Measurements from ENCODE around the gene ZNF408.

ZNF408 gene

DNA sequence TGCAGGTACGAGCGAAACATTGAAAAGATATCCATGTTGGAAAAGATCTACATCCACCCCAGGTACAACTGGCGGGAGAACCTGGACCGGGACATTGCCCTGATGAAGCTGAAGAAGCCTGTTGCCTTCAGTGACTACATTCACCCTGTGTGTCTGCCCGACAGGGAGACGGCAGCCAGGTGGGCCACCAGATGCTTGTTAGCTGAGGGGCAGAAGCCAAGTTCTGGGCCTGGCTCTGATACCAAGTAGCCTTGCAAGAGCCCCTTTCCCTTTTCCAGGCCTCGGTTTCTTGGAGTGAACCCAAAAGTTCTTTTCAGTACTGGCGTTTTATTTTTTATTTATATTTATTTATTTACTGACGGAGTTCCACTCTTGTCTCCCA is 27.8 kb downstream of the ZNF408 start:
- no peak for DNase-seq (ENCODE audit: low read depth)
- no peak overlapping the region for H3K4me3 ChIP-seq (ENCODE audit: low read length)
- TF ChIP-seq, protein P1, sequence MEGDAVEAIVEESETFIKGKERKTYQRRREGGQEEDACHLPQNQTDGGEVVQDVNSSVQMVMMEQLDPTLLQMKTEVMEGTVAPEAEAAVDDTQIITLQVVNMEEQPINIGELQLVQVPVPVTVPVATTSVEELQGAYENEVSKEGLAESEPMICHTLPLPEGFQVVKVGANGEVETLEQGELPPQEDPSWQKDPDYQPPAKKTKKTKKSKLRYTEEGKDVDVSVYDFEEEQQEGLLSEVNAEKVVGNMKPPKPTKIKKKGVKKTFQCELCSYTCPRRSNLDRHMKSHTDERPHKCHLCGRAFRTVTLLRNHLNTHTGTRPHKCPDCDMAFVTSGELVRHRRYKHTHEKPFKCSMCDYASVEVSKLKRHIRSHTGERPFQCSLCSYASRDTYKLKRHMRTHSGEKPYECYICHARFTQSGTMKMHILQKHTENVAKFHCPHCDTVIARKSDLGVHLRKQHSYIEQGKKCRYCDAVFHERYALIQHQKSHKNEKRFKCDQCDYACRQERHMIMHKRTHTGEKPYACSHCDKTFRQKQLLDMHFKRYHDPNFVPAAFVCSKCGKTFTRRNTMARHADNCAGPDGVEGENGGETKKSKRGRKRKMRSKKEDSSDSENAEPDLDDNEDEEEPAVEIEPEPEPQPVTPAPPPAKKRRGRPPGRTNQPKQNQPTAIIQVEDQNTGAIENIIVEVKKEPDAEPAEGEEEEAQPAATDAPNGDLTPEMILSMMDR (conservative IDR thresholded peaks at IDR 0.05; ENCODE audit: low read length): no peak

DNA sequence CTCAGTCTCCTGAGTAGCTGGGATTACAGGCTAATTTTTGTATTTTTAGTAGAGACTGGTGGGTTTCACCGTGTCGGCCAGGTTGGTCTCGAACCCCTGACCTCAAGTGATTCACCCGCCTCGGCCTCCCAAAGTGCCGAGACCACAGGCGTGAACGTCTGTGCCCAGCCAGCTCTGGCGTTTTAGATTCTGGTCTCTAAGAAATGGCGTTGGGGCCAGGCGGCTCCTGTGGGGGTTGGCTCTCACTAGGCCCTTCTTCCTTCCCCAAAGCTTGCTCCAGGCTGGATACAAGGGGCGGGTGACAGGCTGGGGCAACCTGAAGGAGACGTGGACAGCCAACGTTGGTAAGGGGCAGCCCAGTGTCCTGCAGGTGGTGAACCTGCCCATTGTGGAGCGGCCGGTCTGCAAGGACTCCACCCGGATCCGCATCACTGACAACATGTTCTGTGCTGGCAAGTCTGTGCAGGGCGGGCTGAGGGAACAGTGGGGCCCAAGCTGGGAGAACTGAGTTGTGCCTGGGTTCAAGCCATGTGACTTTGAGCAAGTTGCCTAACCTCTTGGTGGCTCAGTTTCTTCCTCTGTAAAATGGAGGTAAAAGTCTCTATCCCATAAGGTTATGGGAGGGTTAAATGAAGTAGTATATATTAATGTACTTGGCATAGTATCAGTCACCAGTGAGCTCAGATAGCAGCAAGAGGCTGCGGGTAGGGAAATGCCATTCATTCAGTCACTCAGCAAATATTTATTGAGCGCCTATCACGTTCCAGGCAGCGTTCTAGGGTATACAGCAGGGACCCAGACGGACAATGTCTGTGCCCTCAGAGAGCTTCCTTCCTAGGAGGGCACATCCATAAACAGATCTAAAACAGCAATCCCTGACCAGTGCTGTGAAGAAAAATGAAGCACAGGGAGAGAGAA is 28.5 kb downstream of the ZNF408 start:
- TF ChIP-seq, protein P1 (conservative IDR thresholded peaks at IDR 0.05; ENCODE audit: low read length): no peak
- DNase-seq (ENCODE audit: low read depth): no peak
- H3K4me3 ChIP-seq (ENCODE audit: low read length): no peak overlapping the region

DNA sequence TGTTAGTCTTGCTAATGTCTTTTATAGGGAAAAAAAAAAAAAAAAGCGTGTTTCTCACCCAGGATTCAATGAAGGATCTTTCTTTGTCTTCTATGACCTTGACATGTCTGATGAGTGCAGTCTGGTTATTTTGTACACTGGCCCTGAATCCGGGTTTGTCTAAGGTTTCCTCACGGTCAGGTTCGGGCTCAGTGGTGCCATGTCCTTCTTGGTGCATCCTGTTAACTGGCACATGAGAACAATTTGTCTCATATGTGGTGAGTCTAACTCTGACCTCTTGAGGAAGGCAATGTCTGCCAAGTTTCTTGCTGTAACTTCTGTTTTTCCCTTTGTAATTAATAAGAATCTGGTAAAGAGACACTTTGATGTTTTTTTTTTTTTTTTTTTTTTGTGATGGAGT is 30.7 kb downstream of the ZNF408 start:
- no peak for DNase-seq (ENCODE audit: low read depth)
- H3K4me3 ChIP-seq (ENCODE audit: low read length): no peak overlapping the region
- TF ChIP-seq, protein P1 (conservative IDR thresholded peaks at IDR 0.05; ENCODE audit: low read length): no peak

DNA sequence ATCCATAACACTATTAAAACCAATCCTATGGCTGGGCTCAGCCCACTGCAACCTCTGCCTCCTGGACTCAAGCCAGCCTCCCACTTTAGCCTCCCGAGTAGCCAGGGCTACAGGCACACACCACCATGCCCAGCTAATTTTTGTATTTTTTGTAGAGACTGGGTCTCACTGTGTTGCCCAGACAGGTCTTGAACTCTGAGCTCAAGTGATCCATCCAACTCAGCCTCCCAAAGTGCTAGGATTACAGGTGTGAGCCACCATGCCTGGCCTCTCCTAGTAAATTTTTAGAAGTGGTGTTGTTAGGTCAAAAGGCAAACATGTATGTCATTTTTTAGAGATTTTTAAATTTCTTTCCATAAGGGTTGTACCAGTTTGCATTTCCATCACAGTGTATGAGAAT is 32.4 kb downstream of the ZNF408 start:
- H3K4me3 ChIP-seq (ENCODE audit: low read length): no peak overlapping the region
- TF ChIP-seq, protein P1 (conservative IDR thresholded peaks at IDR 0.05; ENCODE audit: low read length): no peak
- DNase-seq (ENCODE audit: low read depth): no peak

DNA sequence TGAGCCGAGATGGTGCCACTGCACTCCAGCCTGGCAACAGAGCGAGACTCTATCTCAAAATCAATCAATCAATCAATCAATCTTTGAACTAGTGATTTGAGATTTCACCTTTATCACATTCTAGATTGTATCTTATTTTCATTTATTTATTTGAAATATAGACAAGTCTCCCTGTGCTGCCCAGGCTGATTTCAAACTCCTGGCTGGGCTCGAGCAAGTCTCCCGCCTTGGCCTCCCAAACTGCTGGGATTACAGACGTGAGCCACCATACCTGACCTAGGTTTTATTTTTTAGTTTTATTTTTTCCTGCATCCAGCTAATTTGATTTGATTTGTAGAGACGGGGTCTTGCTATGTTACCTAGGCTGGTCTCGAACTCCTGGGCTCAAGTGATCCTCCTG is 35.3 kb downstream of the ZNF408 start:
- H3K4me3 ChIP-seq (ENCODE audit: low read length): no peak overlapping the region
- DNase-seq (ENCODE audit: low read depth): no peak
- TF ChIP-seq, protein P1 (conservative IDR thresholded peaks at IDR 0.05; ENCODE audit: low read length): no peak

DNA sequence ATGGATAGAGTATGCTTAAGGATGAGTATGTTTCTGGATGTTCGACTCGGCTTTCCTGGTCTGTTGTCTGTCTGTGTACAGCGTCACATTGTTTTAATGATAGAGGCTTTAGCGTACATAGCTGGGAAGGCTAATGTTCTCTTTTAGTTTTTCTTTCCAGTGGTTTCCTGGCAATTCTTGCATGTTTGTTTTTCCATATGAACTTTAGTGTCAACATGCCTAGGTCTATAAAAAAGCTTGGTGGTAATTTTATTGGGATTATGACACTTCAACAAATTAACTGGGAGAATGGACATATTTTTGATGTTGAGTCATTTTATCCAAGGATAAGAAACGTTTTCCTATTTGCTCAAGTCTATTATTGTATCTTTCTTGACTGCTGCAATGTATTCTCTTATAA is 35.8 kb downstream of the ZNF408 start:
- peak; percentile 48 for DNase-seq (ENCODE audit: low read depth)
- H3K4me3 ChIP-seq (ENCODE audit: low read length): no peak overlapping the region

More for the DNA sequence above, 35.8 kb downstream of the ZNF408 start:
- TF ChIP-seq, protein P1 (conservative IDR thresholded peaks at IDR 0.05; ENCODE audit: low read length): no peak

All from AG10803 (cell line).